AG08395 (cell line): ENCODE data around the gene HS3ST4.

Experiments used
- DNase-seq: peaks from one replicate; pipeline ENCODE4 v3.0.0; 2012; ENCODE audit warnings: mixed read lengths, low spot score

HS3ST4 gene

DNA sequence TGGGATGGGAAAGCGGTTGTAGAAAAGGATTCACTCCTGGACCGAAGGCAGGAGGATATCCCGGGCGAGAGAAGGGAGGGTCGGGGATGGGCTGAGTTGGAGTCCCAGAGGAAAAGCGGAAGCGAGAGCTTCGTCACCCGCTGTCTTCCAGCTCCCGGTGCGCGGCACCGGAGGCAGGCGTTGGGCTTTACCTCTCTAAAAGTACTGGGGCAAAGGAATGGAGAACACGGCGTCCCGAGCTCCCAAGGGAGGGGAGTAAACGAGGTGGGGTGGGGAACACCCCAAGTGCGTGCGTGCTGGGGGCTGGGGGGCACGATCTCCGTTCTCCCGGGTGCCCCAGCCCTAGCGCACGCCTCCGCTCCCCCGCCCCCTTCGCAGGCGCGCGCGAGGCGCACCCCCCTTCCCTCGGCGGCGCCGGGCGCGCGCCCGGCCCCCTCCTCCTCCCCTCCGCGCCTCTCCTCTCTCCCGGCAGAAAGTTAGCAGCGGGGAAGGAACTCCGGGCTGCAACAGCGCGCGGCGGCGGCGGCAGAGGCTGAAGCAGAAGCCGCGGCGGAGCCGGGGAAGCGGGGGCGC lies at the start of gene HS3ST4:
Gene HS3ST4, plus strand, starts transcription at position 441 of the 573 bp plus-strand sequence.
- DNase-seq: no peak

DNA sequence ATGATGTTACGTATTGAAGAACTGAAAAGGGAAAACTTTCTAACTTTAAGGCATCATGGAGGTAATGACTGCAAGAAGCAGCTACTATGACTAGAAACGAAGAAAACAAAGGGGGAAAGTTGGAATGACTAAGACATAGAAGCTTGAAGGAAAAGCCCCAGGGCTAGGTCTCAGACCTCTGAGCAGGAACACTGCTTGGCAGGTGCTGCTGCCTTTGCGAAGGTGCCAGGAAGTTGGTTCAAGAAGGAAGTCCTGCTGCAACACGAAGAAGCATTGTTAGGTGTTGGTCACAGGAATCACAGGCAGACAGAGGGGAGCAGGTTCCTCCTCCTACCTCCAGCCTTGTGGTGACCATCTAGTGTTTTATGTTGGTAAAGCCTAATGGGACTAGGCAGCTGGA lies 48.1 kb upstream of the HS3ST4 start:
- no peak for DNase-seq

DNA sequence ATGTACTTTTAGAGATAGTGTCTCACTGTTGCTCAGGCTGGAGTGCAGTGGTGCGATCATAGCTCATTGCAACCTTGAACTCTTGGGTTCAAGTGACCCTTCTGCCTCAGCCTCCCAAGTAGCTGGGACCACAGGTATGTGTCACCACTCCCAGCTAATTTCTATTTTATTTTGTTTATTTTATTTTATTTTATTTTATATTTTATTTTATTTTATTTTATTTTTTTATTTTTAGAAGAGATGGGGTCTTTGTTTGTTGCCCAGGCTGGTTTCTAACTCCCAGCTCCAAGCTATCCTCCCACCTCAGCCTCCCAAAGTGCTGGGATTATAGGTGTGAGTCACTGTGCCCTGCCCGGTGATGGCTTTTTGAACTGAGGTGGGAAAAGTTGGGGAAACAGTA lies 35.1 kb upstream of the HS3ST4 start:
- no peak for DNase-seq

DNA sequence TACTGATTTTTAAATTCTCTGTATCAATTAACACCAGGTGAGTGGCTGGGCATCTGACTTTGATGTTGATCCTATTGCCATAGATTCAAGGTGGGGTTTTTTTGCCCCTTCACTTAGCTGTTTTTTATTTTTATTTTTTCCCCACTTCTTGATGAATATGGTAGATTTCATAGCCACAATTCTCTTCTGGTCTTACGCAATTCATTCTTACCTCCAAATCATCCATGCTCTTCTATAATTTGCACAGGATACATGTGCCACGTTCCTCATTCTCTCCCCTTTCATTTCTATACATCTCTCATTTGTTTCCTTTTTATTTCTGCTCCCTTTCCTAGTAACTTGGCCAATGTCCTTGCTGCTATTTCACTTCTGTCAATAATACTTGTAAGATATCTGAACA lies 14.9 kb upstream of the HS3ST4 start:
- DNase-seq: no peak

DNA sequence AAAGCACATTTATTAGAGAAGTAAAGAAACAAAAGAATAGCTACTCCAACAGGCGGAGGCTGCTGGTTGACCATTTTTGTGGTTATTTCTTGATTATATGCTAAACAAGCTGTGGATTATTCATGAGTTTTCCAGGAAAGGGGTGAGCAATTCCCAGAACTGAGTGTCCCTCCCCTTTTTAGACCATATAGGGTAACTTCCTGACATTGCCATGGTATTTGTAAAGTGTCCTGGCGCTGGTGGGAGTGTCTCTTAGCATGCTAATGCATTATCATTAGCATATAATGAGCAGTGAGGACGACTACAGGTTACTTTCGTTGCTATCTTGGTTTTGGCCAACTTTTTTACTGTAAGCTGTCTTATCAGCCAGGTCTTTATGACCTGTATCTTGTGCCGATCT lies 12.2 kb upstream of the HS3ST4 start:
- DNase-seq: no peak

DNA sequence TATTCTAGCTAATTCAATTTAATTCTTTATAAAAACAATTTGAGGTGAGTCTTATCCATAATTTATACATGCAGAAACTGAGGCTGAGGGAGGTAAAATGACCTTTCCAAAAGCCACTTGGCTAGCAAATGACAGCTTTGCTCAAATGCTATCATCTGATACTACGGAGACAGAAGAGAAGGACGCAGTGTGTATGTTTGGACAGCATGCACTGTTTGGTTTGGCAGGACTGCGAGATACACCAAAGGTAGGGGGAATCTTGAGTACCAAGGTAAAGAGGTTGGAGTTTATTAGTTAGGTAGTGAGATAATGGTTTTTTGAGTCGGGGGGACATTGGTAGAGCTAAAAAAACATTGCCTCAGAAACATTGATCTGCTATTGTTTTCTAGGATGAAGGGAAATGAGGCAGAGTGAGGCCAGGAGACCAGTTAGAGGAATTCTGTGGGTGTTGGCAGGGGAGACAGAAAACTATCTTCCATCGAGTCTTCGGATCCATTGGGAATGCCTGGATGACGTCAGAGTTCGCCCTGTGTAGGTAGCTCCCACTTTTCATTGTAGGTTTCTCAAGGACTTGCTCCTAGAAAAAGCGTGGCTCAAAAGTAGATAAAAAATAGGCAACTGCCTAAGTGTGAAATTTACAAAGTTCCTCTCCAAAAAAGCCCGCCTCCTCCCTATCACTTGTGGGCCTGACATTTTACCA lies 2.5 kb upstream of the HS3ST4 start:
- no peak for DNase-seq

DNA sequence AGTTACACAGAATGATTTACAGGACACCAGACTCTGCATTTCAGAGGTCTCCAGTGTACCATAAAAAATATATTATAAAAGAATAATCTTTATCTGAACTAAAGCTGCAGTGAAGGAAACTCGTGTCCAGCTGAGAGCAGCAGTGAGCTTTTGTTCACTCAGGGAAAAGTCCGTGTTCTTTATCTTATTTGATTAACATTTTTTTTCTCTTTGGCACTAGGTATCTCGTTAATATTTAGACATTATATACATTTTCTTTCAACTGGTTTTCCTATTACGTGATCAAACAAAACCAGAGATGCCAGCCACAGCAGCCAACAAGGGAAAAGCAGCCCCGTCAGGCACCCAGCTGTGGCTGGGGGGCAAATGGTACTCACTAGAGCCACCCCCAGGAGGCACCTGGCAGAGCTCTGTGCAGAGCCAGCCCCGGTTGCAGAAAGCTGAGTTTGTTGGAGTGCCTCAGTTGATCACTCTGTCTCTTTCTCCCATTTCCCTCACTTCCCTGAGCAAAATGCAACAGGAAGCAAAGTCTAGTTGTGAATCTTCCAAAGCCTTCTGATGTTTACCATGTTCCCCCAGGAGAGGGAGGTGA lies 1.1 kb upstream of the HS3ST4 start:
- DNase-seq: no peak

DNA sequence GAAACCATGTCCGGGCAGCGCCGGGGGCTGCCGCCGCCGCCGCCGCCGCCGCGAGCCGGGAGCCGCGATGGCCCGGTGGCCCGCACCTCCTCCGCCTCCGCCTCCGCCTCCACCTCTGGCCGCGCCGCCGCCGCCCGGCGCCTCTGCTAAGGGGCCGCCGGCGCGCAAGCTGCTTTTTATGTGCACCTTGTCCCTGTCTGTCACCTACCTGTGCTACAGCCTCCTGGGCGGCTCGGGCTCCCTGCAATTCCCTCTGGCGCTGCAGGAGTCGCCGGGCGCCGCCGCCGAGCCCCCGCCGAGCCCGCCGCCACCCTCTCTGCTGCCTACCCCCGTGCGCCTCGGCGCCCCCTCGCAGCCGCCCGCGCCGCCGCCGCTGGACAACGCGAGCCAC lies 587 bp downstream of the HS3ST4 start:
- DNase-seq: no peak

DNA sequence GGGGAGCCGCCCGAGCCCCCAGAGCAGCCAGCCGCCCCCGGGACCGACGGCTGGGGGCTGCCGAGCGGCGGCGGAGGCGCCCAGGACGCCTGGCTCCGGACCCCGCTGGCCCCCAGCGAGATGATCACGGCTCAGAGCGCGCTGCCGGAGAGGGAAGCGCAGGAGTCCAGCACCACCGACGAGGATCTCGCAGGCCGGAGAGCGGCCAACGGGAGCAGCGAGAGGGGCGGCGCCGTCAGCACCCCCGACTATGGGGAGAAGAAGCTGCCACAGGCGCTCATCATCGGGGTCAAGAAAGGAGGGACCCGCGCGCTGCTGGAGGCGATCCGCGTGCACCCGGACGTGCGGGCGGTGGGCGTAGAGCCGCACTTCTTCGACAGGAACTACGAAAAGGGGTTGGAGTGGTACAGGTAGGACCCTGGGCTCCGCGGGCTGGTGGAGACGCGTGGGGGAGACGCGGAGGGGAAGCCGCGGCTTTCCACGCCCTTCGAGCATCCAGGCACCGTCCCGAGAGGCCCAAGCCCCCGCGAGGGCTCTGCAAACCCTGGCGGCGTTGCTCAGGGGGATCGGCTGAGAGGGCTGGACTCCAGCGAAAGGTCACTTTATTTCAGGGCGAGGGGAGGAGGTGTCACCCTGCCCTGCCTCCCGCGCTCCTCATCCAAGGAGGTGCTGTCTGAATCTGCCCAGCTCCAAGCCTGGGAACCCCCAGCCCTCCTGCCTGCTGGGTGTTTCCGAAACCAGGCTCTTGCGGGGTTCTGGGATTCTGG lies 1.2 kb downstream of the HS3ST4 start:
- no peak for DNase-seq

DNA sequence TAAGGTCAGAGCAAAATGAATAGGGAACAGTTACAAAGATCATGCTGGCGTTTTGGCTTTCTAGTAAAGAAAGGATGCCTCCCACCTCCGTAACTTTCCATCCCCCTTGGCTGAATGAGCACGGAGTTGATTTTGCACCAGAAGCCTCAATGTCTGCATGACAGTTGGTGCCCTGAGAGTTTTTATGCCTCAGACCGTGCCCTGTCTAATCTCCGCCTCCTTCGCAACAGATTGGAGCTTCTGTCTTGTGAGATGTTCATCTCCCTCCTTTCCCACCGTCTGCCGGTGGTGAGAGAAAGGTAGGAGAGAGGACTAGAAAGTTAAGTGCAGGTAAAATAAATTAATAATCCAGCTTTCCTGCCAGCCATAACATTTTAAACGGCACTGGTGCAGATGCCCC lies 1.9 kb downstream of the HS3ST4 start:
- no peak for DNase-seq

DNA sequence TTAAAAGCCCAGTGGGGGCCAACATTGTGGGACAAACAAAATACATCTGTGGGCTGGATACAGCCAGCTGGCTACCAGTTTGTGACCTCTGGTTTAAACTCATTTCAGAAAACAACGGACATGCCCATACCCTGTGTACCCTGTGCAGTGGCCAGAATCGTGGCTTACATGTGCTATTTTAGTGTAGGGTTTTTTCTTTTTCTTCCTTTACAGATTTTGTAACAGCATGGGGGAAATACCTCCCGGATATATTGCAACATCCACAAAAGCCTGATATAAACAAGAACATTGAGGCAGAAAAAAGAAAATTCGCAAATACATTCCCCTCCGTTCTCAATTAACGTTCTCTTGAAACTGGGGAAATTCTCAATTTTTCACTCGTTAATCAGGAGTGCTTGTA lies 7.3 kb downstream of the HS3ST4 start:
- no peak for DNase-seq

DNA sequence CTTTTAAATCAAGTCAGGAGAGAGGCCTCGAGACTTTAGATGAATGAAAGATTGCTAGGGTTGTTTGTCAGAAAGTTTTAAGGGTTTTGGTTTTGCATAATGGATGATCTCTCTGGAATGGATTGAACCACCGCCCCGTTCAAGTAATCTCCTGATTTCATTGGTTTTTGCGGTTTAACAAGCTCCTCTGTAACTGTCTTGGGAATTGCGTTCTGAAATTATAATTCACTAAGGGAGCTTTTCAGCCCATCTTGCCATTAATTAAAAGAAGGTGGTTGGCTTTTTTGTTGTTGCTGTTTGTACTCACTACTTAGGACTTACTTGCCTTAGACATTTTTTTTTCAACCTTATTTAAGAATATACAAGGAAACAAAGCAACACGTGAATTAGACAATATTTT lies 8.8 kb downstream of the HS3ST4 start:
- no peak for DNase-seq

DNA sequence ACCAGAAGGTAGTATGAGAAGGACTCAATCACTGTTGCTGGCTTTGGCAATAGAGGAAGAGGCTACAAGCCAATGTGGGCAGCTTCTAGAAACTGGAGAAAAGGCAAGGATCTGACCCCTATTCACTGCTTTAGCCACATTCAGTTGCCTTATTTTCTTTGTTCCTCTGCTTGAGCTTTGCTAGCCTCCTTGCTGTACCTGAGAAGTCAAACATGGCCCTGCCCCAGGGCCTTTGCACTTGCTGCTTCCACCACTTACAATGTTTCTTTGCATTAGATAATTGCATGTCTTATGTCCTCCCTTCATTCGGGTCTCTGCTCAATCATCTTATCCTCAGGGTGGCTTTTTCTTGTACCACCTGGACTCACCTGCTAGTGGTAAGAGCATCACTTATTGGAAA lies 15.8 kb downstream of the HS3ST4 start:
- DNase-seq: no peak

DNA sequence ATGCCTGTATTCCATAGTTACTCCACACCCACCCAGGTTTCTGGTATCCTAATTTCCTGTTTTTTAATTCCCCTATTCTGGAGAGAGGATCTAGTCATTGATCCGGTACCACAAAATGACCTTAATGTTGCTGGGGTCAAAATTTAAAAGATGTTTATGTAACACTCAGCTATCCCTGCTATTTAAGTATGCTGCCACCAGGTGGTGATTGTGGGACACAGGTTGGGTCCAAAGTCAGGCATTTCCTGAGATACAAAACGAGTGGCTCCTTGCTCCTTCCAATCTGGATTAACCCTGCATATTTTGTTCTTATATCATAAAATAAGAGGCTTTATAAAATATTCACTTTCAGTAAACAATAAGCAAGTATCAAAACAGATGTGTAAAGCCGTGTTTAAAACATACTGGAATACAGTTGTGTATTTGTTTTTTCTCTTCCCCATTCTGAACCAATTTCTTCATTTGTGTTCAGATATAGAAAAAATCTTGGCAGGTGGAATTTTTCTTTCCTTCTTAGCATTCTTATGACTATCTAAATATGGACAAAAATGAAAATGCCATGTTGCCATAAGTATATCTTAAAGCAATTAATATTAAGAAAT lies 16.3 kb downstream of the HS3ST4 start:
- no peak for DNase-seq

DNA sequence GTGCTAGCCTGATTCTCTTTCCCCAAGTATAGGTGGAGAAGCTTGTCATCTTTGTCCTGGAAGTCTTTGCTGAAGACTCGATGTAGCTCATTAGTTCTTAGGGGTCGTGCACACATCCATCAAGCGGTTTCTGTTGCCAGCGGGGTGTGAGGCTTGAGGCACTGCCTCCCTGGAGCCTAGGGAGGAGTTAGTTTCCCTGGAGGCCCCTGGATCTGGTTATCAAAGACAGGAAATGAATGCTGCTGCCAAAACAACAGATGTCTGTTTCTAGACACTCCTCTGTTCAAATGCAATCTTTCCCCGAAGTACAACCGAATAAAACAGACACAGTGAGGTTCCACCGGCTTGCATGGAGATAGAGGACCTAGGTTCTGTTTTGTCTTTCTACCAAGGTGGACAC lies 17.5 kb downstream of the HS3ST4 start:
- DNase-seq: no peak

DNA sequence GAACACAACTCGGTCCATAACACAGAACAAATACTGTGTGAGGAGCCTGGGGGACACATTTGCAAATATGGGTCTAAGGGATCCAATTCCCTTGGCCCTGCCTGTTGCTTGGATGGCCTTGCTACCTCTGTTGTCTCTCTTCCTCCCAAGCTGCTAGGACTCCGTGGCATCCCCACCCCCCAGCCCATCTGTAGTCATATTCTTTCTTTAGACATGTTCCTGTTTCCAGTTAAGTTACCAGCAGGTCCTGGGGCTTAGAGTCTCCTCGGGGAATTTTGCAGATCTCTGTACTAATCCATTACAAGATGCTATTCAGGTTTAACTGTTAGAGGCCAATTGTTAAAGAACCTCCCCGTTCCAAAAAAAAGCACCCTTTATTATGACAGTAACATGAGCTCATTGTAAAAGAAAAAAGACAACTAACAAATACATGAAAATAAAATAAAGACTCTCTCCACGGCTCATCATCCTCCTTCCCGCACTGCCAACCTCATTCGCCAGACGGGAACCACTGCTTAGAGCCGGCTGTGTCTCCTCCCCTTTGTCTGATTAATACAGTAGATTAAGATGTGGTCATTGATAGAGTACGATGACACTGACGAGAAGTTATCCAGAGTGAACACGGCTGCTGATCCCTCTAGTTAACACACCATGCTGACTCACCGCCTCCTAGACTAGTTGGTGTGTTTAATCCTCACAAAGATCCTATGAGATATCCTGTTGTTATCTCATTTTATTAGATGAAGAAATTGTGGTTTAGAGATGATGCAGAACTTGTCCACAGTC lies 22.2 kb downstream of the HS3ST4 start:
- DNase-seq: no peak

DNA sequence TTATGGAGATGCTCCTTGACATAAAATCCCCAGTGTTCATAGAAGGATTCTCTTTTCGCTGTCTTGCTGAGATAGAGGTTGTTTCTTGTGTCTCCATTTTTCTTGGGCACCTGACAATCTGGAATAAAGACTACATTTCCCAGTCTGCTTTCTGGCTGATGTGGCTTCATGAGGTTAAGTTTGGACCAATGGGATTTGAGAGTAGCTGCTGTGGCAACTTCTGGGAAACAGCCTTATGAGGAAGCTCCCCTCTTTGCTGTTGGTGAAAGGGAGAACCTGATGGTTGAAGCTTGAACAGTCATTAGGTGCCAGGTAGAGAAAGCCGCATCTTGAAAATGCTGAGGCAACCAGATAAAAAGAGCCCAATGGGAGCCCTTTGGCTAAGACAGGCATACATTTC lies 24.4 kb downstream of the HS3ST4 start:
- DNase-seq: no peak

DNA sequence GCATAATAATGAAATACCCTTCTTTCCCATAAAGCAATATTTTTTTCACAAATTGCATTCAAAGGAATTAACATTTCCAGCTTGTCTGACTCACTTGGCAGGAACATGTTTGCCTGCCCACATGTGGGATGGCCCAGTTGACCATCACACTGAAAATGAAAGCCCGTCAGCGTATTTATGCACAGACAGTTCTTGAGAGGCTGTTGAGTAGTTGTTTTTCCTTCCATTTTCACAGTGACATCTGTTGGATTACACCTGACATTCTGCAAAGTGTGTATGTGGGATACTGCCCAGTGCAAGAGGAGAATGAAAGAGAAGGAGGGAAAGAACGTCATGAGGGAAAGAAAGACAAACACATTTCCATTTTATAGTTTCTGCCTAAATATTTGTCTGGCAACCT lies 29.7 kb downstream of the HS3ST4 start:
- no peak for DNase-seq

DNA sequence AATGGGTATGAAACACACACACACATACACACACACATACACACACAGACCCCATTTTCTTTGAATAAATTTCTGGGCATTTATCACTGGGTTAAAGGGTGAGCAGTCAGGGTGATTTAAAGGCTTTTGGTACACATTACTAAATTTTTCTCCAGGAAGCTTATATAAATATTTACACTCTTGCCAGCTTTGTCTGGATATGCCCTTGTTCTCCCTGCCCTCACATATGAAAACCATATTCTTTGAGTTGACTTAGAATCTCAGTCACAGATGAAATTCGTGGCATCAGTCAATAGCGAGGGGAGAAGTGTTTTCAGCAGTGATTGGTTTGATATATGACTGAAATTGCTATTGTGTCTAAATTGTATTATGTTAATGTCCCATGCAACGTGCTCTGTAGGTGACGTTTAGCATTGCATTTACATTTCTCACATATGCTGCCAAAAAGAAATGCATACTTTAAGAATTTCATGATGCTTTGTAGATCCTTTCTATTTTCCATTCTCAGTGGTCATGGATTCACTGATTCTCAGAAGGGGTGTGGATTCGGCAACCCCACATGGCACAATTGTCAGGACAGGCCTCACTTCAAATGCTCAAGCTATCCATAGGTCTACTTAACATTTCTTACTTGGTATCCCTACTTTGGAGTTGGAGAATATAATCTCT lies 34.8 kb downstream of the HS3ST4 start:
- no peak for DNase-seq

DNA sequence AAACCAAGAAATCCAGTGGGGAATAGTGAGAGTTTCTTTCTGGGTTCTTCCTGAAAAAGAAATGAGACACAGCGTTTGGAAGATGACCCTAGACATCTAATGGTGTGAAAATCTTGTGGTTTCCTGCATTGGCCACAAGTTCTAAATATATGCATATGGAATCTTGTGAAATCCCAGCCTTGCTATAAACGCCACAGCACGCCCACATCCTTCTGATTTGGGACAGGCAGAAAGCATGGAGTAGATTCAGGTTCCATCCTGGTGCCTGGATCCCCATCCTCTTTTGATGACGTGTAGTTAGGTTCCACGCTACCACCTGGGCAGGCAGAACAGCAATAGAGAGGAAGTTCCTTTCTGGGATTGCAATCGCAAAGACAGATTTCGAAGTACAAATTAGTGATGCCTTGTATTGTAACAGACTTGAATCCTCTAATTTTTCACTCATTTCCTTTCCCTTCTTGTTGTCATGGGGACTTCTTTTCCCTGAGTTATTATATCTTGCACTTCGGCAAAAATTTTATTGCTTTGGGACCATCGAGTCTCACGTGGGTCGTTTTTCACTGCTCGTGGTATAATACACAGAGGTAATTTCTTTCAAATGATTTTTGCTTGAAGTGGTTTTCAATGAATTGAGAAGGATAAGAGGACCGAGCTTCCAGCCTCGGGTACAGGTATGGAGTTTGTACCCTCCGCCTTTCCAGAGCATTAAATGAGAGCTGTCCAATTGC lies 37.6 kb downstream of the HS3ST4 start:
- DNase-seq: no peak

DNA sequence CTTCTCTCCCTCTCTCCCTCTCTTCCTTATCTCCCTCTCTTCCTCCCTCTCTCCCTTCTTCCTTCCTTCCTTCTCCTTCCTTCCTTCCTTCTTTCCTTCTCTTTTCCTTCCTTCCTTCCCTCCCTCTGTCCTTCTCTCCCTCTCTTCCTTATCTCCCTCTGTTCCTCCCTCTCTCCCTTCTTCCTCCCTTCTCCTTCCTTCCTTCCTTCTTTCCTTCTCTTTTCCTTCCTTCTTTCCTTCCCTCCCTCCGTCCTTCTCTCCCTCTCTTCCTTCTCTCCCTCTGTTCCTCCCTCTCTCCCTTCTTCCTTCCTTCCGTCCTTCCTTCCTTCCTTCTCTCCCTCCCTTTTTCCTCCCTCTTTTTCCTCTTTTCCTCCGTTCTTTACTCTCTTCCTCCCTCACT lies 38.6 kb downstream of the HS3ST4 start:
- DNase-seq: no peak
